Lung (tissue), 12 donors: ENCODE measurements around the gene EFCC1. TPM values are rescaled to one million over a fixed set of nuclear protein-coding genes. Genes with fewer than 3 reads are reported as not detected.

ENCODE experiments used
- ATAC-seq: fragments of 200-7000 bp; cut with Tn5 transposase; one replicate; pipeline ENCODE4 v1.9.1; 2020; ENCODE audit warnings: moderate number of reproducible peaks; ENCODE audit not compliant: insufficient read depth, low FRiP score
- DNase-seq, 3 donors: peaks; one replicate each; pipeline ENCODE4 v3.0.0-alpha.2; 2013 to 2017
- H3K27ac ChIP-seq, 2 donors: one replicate each; pipeline ENCODE4 v1.5.1; 2013; ENCODE audit warnings: mild to moderate bottlenecking in 2 of 2, moderate library complexity in 2 of 2, control low read depth in 1 of 2, inconsistent platforms in 1 of 2, low read depth in 1 of 2, low read length in 1 of 2
- H3K27me3 ChIP-seq, 3 donors: one replicate each; pipeline ENCODE4 v1.5.1; 2013; ENCODE audit warnings: low read length in 2 of 3; ENCODE audit not compliant: control insufficient read depth in 3 of 3, insufficient read depth in 3 of 3
- H3K36me3 ChIP-seq, 4 donors: one replicate each; pipeline ENCODE4 v1.5.1; 2013; ENCODE audit warnings: low read length in 4 of 4, mild to moderate bottlenecking in 1 of 4, moderate library complexity in 1 of 4; ENCODE audit not compliant: control insufficient read depth in 4 of 4, insufficient read depth in 4 of 4
- H3K4me1 ChIP-seq, 5 donors: one replicate each; pipeline ENCODE4 v1.5.1; 2013; ENCODE audit warnings: low read length in 5 of 5, mild to moderate bottlenecking in 2 of 5, moderate library complexity in 1 of 5; ENCODE audit not compliant: control insufficient read depth in 5 of 5, insufficient read depth in 5 of 5
- H3K4me3 ChIP-seq: one replicate; pipeline ENCODE4 v1.5.1; 2013; ENCODE audit warnings: mild to moderate bottlenecking, control low read depth, moderate library complexity
- H3K9ac ChIP-seq, 2 donors: one replicate each; pipeline ENCODE4 v1.5.1; 2013; ENCODE audit warnings: low read length in 2 of 2, control low read depth in 1 of 2; ENCODE audit not compliant: insufficient read depth in 1 of 2
- H3K9me3 ChIP-seq, 4 donors: one replicate each; pipeline ENCODE4 v1.5.1; 2013; ENCODE audit warnings: low read length in 3 of 4, mild to moderate bottlenecking in 1 of 4, moderate library complexity in 1 of 4; ENCODE audit not compliant: control insufficient read depth in 4 of 4, insufficient read depth in 3 of 4
- WGBS, 2 donors: extraction: QIAGEN DNeasy Blood & Tissue Kit; methylation state at CpG; one replicate each; pipeline ENCODE4 v1.1.7; 2013; 5-methylcytosine and 5-hydroxymethylcytosine counted together
- polyA plus RNA-seq, 2 donors: library from polyadenylated mRNA; stranded (reverse); fragments of 200-250 nt; gene quantifications; one replicate each; pipeline ENCODE4 v1.2.1, GENCODE V29; 2013
- total RNA-seq, 2 donors: library from RNA; depleted of rRNA in 1 of 2; stranded (reverse); fragments of >200 nt in 1 of 2; gene quantifications; one replicate each; pipeline ENCODE4 v1.2.1, GENCODE V29; 2014 to 2021
- TF ChIP-seq, protein P1 (sequence below): IDR thresholded peaks from 2 replicates; pipeline ENCODE4 v1.5.1; 2012; ENCODE audit warnings: mild to moderate bottlenecking; ENCODE audit errors: control extremely low read depth, extremely low read depth
- donor health status: control.
- donor health status: control.
- donor health status: Bipolar disorder and iron deficiency.
- donor health status: healthy.
- donor health status: DM: yes; HTN: yes; CAD: no.

The EFCC1 gene
- total and polyA plus RNA-seq, 4 donors = 3.2 to 10.0 (median 6.3) TPM

DNA sequence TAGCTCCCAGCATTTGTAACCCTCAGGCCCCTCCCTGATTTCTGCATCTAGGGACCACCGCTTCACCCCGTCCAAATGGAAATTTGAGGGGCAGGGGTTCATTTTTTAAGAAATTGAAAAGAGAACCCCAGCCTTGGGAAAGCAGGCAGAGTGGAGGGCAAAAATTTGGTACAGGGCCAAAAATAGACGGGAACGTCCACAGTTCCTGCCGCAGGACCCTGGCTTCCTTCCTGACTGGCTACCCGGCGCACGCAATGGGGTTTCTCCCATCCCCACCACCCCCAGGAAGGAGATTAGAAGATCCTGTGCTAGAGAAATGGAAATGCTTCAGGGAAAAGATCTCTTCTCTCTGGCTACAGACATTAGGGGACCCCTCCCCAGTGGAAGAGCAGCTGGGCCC is 80.4 kb downstream of the EFCC1 start:
- ATAC-seq (no peak), DNase-seq (no peak)
- peaks cover 0 to 4% (median 1%) of the 10 kb centered on the region in 5 donors for H3K4me1 ChIP-seq
- no peak overlapping the region for H3K27ac ChIP-seq
- no peaks in the 10 kb centered on the region for H3K36me3 ChIP-seq
- H3K4me3 ChIP-seq = no peak overlapping the region
- H3K9me3 ChIP-seq = no peaks in the 10 kb centered on the region
- 47 to 58% methylated on average over 8 of the region's 8 CpGs for WGBS, 2 donors
- H3K9ac ChIP-seq = no peak overlapping the region
- H3K27me3 ChIP-seq = no peaks in the 10 kb centered on the region
- TF ChIP-seq, protein P1, sequence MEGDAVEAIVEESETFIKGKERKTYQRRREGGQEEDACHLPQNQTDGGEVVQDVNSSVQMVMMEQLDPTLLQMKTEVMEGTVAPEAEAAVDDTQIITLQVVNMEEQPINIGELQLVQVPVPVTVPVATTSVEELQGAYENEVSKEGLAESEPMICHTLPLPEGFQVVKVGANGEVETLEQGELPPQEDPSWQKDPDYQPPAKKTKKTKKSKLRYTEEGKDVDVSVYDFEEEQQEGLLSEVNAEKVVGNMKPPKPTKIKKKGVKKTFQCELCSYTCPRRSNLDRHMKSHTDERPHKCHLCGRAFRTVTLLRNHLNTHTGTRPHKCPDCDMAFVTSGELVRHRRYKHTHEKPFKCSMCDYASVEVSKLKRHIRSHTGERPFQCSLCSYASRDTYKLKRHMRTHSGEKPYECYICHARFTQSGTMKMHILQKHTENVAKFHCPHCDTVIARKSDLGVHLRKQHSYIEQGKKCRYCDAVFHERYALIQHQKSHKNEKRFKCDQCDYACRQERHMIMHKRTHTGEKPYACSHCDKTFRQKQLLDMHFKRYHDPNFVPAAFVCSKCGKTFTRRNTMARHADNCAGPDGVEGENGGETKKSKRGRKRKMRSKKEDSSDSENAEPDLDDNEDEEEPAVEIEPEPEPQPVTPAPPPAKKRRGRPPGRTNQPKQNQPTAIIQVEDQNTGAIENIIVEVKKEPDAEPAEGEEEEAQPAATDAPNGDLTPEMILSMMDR = no peak

DNA sequence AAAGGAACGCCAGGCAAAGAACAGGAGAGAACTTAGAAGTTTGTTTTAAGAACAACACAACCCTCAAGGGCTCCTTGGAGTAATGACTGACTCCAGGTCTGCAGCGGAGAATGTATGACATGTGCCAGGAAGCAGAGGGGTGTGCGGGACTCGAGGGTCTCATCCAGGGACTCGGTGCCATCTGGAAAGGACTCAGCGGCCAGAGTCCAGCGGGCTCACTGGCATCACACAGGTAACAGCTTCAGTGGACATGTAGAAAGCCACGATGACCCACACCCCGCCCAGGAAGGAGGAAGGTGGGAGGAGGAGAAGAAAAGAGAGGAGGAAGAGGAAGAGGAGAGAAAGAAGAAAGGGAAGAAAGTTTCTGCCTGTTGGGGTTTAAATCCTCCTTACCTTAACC is 80.9 kb downstream of the EFCC1 start:
- ATAC-seq = no peak
- no peak for DNase-seq
- H3K4me3 ChIP-seq = no peak overlapping the region
- WGBS, 2 donors = 57 to 64% methylated on average over 9 of the region's 9 CpGs
- H3K9ac ChIP-seq = no peak overlapping the region
- H3K27me3 ChIP-seq = no peaks in the 10 kb centered on the region
- no peak overlapping the region for H3K27ac ChIP-seq
- H3K9me3 ChIP-seq = no peaks in the 10 kb centered on the region
- no peaks in the 10 kb centered on the region for H3K36me3 ChIP-seq
- H3K4me1 ChIP-seq = peaks cover 2 to 6% (median 4%) of the 10 kb centered on the region in 5 donors
- TF ChIP-seq, protein P1 = no peak

DNA sequence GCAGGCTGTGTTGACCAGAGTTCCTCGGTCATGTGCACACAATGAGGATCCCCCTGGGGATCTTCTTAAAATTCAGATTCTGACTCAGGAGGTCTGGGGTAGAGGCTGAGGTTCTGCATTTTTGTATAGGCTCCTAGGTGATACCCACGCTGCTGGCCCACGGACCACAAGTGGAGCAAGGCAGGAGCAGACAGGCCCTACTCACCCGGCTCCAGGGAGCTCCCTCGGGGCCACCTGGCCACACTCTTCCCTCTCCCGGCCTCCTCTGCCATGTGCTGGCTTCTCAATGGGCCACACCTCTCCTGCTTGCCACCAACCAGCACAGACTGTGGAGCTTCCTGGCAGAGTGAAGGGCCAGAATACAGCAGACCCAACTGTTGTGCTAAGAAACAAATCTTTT is 83.4 kb downstream of the EFCC1 start:
- DNase-seq (no peak), ATAC-seq (no peak)
- peaks cover 5 to 11% (median 5%) of the 10 kb centered on the region in 5 donors for H3K4me1 ChIP-seq
- no peak overlapping the region for H3K9ac ChIP-seq
- WGBS, 2 donors = 90% methylated on average over 6 of the region's 6 CpGs
- H3K27me3 ChIP-seq = no peaks in the 10 kb centered on the region
- H3K9me3 ChIP-seq = no peaks in the 10 kb centered on the region
- H3K27ac ChIP-seq = no peak overlapping the region
- H3K4me3 ChIP-seq = no peak overlapping the region
- H3K36me3 ChIP-seq = no peaks in the 10 kb centered on the region
- TF ChIP-seq, protein P1 = no peak

GRCh38 chr3:129085165-129085715 is 84.1 kb downstream of the EFCC1 start:
- whole genome bisulfite sequencing, 2 donors = 91 to 93% methylated on average over 12 of the region's 12 CpGs

More at GRCh38 chr3:129085165-129085715, 84.1 kb downstream of the EFCC1 start:
- Histone ChIP-seq H3K4me1 (peaks cover 5 to 11% (median 5%) of the 10 kb centered on the region in 5 donors), H3K27ac (no peak overlapping the region), H3K4me3 (no peak overlapping the region), H3K36me3 (no peaks in the 10 kb centered on the region), H3K9ac (no peak overlapping the region), H3K27me3 (no peaks in the 10 kb centered on the region), H3K9me3 (no peaks in the 10 kb centered on the region)
- TF ChIP-seq, protein P1 = no peak
- DNase-seq (no peak), ATAC-seq (no peak)
